DND-41 (cell line): ENCODE data around the gene MGME1.

ENCODE experiments used
- ATAC-seq: fragments of 200-7000 bp; cut with Tn5 transposase; 3 replicates; pipeline ENCODE4 v1.9.1; 2021; ENCODE audit warnings: low read depth; ENCODE audit not compliant: insufficient read depth
- DNase-seq: peaks from one replicate; pipeline ENCODE4 v3.0.0-alpha.2; 2020
- H2AFZ ChIP-seq: 2 replicates; pipeline ENCODE4 v1.6.0; 2012; ENCODE audit warnings: low read depth, low read length
- H3K27ac ChIP-seq: 2 replicates; pipeline ENCODE4 v1.5.1; 2012; ENCODE audit warnings: low read length, inconsistent platforms
- H3K27me3 ChIP-seq: fragments of 200-600 bp; sonication (generic); 2 replicates; pipeline ENCODE4 v1.6.0; 2012; ENCODE audit warnings: low read length, mild to moderate bottlenecking, inconsistent platforms; ENCODE audit not compliant: insufficient read depth, poor library complexity
- H3K36me3 ChIP-seq: 2 replicates; pipeline ENCODE4 v1.5.1; 2012; ENCODE audit warnings: low read length, inconsistent platforms; ENCODE audit not compliant: insufficient read depth
- H3K4me1 ChIP-seq: 2 replicates; pipeline ENCODE4 v1.5.1; 2012; ENCODE audit warnings: mild to moderate bottlenecking, low read length; ENCODE audit not compliant: insufficient read depth
- H3K4me2 ChIP-seq: 2 replicates; pipeline ENCODE4 v1.6.0; 2012; ENCODE audit warnings: mild to moderate bottlenecking, moderate library complexity, low read length, inconsistent platforms; ENCODE audit not compliant: insufficient read depth
- H3K4me3 ChIP-seq, 2 experiments: fragments of 200-600 bp in 1 of 2; shearing (Covaris generic) in 1 of 2; 2 replicates each; pipeline ENCODE4 v1.5.1; 2012 to 2016; ENCODE audit warnings: inconsistent platforms in 2 of 2, low read length in 2 of 2, mild to moderate bottlenecking in 2 of 2, low read depth in 1 of 2, moderate library complexity in 1 of 2
- H3K79me2 ChIP-seq: 2 replicates; pipeline ENCODE4 v1.6.0; 2012; ENCODE audit warnings: low read length, inconsistent platforms; ENCODE audit not compliant: insufficient read depth
- H3K9ac ChIP-seq: 2 replicates; pipeline ENCODE4 v1.6.0; 2012; ENCODE audit warnings: low read depth, mild to moderate bottlenecking, inconsistent platforms, low read length, moderate library complexity
- H3K9me3 ChIP-seq: 2 replicates; pipeline ENCODE4 v1.5.1; 2012; ENCODE audit warnings: low read length, moderate library complexity, mild to moderate bottlenecking, inconsistent platforms; ENCODE audit not compliant: insufficient read depth, severe bottlenecking
- H4K20me1 ChIP-seq: 2 replicates; pipeline ENCODE4 v1.6.0; 2012; ENCODE audit warnings: low read length; ENCODE audit not compliant: insufficient read depth
- CTCF ChIP-seq: IDR thresholded peaks from 2 replicates; pipeline ENCODE4 v1.5.1; 2012; ENCODE audit warnings: borderline replicate concordance, low read length, moderate library complexity, mild to moderate bottlenecking; ENCODE audit not compliant: poor library complexity, severe bottlenecking; ENCODE audit errors: extremely low read depth
- EZH2 ChIP-seq: IDR thresholded peaks from 3 replicates; pipeline ENCODE4 v1.6.1; 2012; ENCODE audit warnings: borderline replicate concordance, low read depth, mild to moderate bottlenecking, moderate library complexity, low read length, inconsistent platforms; ENCODE audit not compliant: severe bottlenecking

MGME1 gene

DNA sequence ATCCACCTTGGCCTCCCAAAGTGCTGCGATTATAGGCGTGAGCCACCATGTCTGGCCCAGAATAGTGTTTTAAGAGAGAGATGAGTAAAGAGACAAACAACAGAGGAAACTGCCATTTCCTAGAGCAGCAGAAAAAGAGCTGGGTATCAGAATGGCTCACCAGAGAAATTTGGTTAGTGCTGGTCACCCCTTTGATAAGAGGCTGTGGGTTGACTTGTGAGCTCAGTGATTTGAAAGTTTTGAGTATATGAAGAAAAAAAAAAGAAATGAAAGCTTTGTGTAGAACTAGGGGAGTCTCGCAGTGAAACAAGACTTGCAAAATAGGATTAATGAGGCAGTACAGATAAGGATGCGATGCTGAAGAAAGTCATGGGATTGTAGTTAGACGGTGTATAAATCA lies 29.6 kb downstream of the MGME1 start:
- Histone ChIP-seq H3K4me2 (no peak overlapping the region), H3K36me3 (no peaks in the 10 kb centered on the region), H3K27me3 (no peaks in the 10 kb centered on the region), H3K79me2 (no peaks in the 10 kb centered on the region), H2AFZ (no peak overlapping the region), H3K9me3 (no peaks in the 10 kb centered on the region), H3K27ac (no peak overlapping the region), H3K9ac (no peak overlapping the region), H4K20me1 (no peaks in the 10 kb centered on the region), H3K4me1 (no peaks in the 10 kb centered on the region), H3K4me3 (no peak overlapping the region)
- DNase-seq = no peak
- ATAC-seq = no peak
- no peak for TF ChIP-seq EZH2
- TF ChIP-seq CTCF = no peak

DNA sequence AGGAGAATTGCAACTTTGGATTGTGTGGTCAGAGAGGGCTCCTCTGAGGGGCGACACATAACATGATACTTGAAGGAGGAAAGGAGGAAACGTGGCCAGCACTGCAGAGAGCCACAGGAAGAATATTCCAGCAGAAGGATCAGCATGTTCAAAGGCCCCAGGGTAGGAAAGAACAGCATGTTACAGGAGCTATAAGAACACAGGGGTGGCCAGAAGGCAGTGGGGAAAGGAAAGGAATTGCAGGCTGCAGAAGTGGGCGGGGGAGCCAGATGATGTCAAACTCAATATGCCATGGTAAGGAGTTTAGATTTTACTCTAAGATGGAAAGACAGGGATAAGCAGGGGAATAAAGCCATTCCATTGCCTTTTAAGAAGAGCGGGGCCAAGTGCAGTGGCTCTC lies 30.7 kb downstream of the MGME1 start:
- H4K20me1 ChIP-seq = no peaks in the 10 kb centered on the region
- no peaks in the 10 kb centered on the region for H3K9me3 ChIP-seq
- no peak overlapping the region for H3K9ac ChIP-seq
- TF ChIP-seq EZH2 (no peak), CTCF (no peak)
- ATAC-seq (no peak), DNase-seq (no peak)
- no peak overlapping the region for H2AFZ ChIP-seq
- H3K27ac ChIP-seq = no peak overlapping the region
- no peak overlapping the region for H3K4me2 ChIP-seq
- H3K4me3 ChIP-seq = no peak overlapping the region
- no peaks in the 10 kb centered on the region for H3K4me1 ChIP-seq
- H3K36me3 ChIP-seq = no peaks in the 10 kb centered on the region
- no peaks in the 10 kb centered on the region for H3K27me3 ChIP-seq
- H3K79me2 ChIP-seq = no peaks in the 10 kb centered on the region

GRCh38 chr20:18001131-18001921 lies 32.5 kb downstream of the MGME1 start:
- no peak overlapping the region for H3K4me3 ChIP-seq
- no peak overlapping the region for H3K9ac ChIP-seq
- H3K36me3 ChIP-seq = no peaks in the 10 kb centered on the region
- no peak for TF ChIP-seq CTCF
- TF ChIP-seq EZH2 = no peak
- H4K20me1 ChIP-seq = no peaks in the 10 kb centered on the region
- H3K4me1 ChIP-seq = no peaks in the 10 kb centered on the region
- H3K79me2 ChIP-seq = no peaks in the 10 kb centered on the region
- no peak overlapping the region for H3K4me2 ChIP-seq
- no peaks in the 10 kb centered on the region for H3K9me3 ChIP-seq
- no peaks in the 10 kb centered on the region for H3K27me3 ChIP-seq
- DNase-seq (no peak), ATAC-seq (no peak)
- no peak overlapping the region for H3K27ac ChIP-seq
- H2AFZ ChIP-seq = no peak overlapping the region

- Histone ChIP-seq H3K27me3 (no peaks in the 10 kb centered on the region), H2AFZ (no peak overlapping the region), H3K36me3 (no peaks in the 10 kb centered on the region), H3K79me2 (no peaks in the 10 kb centered on the region), H3K4me3 (no peak overlapping the region), H3K27ac (no peak overlapping the region), H3K4me2 (no peak overlapping the region), H3K4me1 (no peaks in the 10 kb centered on the region), H3K9me3 (no peaks in the 10 kb centered on the region), H4K20me1 (no peaks in the 10 kb centered on the region; the same call in 1 of the 2 replicates), H3K9ac (no peak overlapping the region)
- ATAC-seq (no peak), DNase-seq (no peak)
- TF ChIP-seq EZH2 (no peak), CTCF (no peak)
These were observed 35.1 kb downstream of the MGME1 start for GRCh38 chr20:18003897-18004296.
